Measurements from ENCODE around the gene FGF8. TPM values are rescaled to one million over a fixed set of nuclear protein-coding genes. Genes with fewer than 3 reads are reported as not detected.

The FGF8 gene
- total and polyA plus RNA-seq, 2 of the 13 experiments (the other 11 are each of a cell fraction or from before 2014, with no cell fraction given): not detected

DNA sequence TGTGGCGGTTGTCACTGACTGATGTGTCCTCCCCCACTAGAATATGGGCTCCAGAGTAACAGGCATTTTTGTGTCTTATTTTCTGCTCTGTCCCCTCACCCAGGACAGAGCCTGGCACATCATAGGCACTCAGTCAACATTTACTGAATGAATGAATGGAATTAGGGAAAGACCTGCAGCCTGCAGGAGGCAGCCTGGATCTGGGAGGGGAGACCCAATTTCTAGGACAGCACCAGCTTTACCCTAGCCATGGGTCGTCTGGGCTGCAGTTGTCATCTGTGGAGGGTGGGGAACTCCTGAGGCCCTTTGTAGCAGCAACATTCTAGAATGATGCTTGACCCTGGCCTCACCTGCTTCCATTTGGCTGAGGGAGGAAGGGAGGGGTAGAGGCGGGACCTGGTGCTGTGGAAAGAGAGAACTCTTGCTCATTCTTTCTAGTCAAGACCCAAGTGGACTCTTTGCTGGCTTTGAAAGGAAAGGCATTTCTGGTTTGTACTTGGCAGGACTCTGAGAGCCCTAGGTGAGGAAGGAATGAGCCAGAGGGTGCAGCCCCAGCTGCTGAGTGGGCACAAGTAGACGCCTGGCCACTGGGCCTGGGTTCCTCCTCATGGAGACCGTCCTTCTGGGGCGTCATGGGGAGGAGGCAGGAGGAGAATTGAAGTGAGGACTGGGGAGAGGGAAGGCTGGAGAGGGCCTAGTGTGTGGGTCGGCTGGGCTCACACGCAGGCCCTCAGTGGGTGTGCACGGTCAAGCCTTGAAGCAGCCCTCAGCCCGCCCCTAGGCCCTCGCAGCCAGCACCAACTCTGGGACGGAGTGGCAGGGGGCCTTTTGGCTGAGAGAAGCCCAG lies 8.9 kb downstream of the FGF8 start:
- DNase-seq (ENCODE audit: low spot score): no peak
- no TSS peak for BruUV-seq (replicated peaks)

More for the DNA sequence above, 8.9 kb downstream of the FGF8 start:
- no peaks in the 10 kb centered on the region for H3K4me1 ChIP-seq (ENCODE audit: insufficient read depth, low read length)
- H3K79me2 ChIP-seq (ENCODE audit: insufficient read depth, low read length): no peaks in the 10 kb centered on the region
- H4K20me1 ChIP-seq (ENCODE audit: insufficient read depth, low read length): no peaks in the 10 kb centered on the region
- FAIRE-seq (no peak), ATAC-seq (no peak)
- H3K27me3 ChIP-seq (ENCODE audit: control insufficient read depth in 1 of 2, insufficient read depth in 2 of 2, low read length in 2 of 2): peaks cover 14 to 79% of the 10 kb centered on the region in 2 experiments
- H3K4me2 ChIP-seq (ENCODE audit: low read depth, low read length): no peak overlapping the region
- no peaks in the 10 kb centered on the region for H3K36me3 ChIP-seq (replicated peaks in 1 of 2; ENCODE audit: control insufficient read depth in 1 of 2, insufficient read depth in 2 of 2, low read length in 2 of 2)
- no peak overlapping the region for H3K27ac ChIP-seq (ENCODE audit: extremely low read length, insufficient read depth, low read length)
- ChIA-PET POLR2A (no interaction called here), CTCF (ENCODE audit: low intra/inter-chr PET ratio, low total read pairs) (no interaction called here)
- H3K9me3 ChIP-seq (ENCODE audit: low read length): no peaks in the 10 kb centered on the region
- intact Hi-C loops (cut with micrococcal nuclease; ENCODE audit: unreplicated experiment): no loop called here
- 39% methylated on average over 7 of the region's 12 CpGs for WGBS (ENCODE audit: low lambda C conversion rate)
- in situ Hi-C loops (cut with HindIII; ENCODE audit: extremely low pct_ligation_motif_present, low pct_unique_long_range_greater_than_20kb): no loop called here
- no peak overlapping the region for H3K4me3 ChIP-seq (replicated peaks in 1 of 3; ENCODE audit: insufficient read depth in 1 of 3, low read depth in 2 of 3, low read length in 3 of 3)
- no peak overlapping the region for H2AFZ ChIP-seq (ENCODE audit: low read length)
- no peak for TF ChIP-seq ZNF878 (CRISPR knock-in tag; IDR thresholded peaks at IDR 0.05)
- TF ChIP-seq, protein P1, sequence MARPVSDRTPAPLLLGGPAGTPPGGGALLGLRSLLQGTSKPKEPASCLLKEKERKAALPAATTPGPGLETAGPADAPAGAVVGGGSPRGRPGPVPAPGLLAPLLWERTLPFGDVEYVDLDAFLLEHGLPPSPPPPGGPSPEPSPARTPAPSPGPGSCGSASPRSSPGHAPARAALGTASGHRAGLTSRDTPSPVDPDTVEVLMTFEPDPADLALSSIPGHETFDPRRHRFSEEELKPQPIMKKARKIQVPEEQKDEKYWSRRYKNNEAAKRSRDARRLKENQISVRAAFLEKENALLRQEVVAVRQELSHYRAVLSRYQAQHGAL (CRISPR knock-in tag; IDR thresholded peaks at IDR 0.05; ENCODE audit: not compliant biosample characterization): no peak
- TF ChIP-seq ZNF431 (CRISPR knock-in tag; IDR thresholded peaks at IDR 0.05; ENCODE audit: borderline replicate concordance, low read depth): no peak
- no peak for TF ChIP-seq MXD4 (CRISPR knock-in tag; IDR thresholded peaks at IDR 0.05)
- TF ChIP-seq ZKSCAN8 (CRISPR knock-in tag; IDR thresholded peaks at IDR 0.05; ENCODE audit: borderline replicate concordance): no peak
- TF ChIP-seq GATAD1 (CRISPR knock-in tag; IDR thresholded peaks at IDR 0.05): no peak
- no peak for TF ChIP-seq GATA4 (IDR thresholded peaks at IDR 0.05; ENCODE audit: borderline replicate concordance, low read depth)
- TF ChIP-seq, protein P2, sequence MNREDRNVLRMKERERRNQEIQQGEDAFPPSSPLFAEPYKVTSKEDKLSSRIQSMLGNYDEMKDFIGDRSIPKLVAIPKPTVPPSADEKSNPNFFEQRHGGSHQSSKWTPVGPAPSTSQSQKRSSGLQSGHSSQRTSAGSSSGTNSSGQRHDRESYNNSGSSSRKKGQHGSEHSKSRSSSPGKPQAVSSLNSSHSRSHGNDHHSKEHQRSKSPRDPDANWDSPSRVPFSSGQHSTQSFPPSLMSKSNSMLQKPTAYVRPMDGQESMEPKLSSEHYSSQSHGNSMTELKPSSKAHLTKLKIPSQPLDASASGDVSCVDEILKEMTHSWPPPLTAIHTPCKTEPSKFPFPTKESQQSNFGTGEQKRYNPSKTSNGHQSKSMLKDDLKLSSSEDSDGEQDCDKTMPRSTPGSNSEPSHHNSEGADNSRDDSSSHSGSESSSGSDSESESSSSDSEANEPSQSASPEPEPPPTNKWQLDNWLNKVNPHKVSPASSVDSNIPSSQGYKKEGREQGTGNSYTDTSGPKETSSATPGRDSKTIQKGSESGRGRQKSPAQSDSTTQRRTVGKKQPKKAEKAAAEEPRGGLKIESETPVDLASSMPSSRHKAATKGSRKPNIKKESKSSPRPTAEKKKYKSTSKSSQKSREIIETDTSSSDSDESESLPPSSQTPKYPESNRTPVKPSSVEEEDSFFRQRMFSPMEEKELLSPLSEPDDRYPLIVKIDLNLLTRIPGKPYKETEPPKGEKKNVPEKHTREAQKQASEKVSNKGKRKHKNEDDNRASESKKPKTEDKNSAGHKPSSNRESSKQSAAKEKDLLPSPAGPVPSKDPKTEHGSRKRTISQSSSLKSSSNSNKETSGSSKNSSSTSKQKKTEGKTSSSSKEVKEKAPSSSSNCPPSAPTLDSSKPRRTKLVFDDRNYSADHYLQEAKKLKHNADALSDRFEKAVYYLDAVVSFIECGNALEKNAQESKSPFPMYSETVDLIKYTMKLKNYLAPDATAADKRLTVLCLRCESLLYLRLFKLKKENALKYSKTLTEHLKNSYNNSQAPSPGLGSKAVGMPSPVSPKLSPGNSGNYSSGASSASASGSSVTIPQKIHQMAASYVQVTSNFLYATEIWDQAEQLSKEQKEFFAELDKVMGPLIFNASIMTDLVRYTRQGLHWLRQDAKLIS (CRISPR knock-in tag; IDR thresholded peaks at IDR 0.05): no peak
- TF ChIP-seq, protein P3, sequence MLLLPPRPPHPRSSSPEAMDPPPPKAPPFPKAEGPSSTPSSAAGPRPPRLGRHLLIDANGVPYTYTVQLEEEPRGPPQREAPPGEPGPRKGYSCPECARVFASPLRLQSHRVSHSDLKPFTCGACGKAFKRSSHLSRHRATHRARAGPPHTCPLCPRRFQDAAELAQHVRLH (CRISPR knock-in tag; IDR thresholded peaks at IDR 0.05; ENCODE audit: borderline replicate concordance, low read depth): no peak
- TF ChIP-seq, protein P4, sequence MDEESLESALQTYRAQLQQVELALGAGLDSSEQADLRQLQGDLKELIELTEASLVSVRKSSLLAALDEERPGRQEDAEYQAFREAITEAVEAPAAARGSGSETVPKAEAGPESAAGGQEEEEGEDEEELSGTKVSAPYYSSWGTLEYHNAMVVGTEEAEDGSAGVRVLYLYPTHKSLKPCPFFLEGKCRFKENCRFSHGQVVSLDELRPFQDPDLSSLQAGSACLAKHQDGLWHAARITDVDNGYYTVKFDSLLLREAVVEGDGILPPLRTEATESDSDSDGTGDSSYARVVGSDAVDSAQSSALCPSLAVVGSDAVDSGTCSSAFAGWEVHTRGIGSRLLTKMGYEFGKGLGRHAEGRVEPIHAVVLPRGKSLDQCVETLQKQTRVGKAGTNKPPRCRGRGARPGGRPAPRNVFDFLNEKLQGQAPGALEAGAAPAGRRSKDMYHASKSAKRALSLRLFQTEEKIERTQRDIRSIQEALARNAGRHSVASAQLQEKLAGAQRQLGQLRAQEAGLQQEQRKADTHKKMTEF (CRISPR knock-in tag; IDR thresholded peaks at IDR 0.05): no peak
- no peak for TF ChIP-seq ZNF234 (CRISPR knock-in tag; conservative IDR thresholded peaks at IDR 0.05)
- no peak overlapping the region for H3K9ac ChIP-seq (ENCODE audit: insufficient read depth, low read depth, low read length)
